Gastroesophageal sphincter (tissue), 3 donors: ENCODE data around the gene ROR1.

Experiments used
- CTCF ChIP-seq, 4 experiments: fragments of 200-600 bp in 2 of 4; fragments of 450-650 bp in 2 of 4; sonication (generic) in 1 of 4; IDR thresholded peaks; one replicate each; pipeline ENCODE4 v1.5.1; 2017 to 2019; ENCODE audit warnings: antibody characterized with exemption in 4 of 4, mild to moderate bottlenecking in 2 of 4, moderate library complexity in 2 of 4
- EP300 ChIP-seq: sonication (generic); formaldehyde crosslinking; IDR thresholded peaks from one replicate; pipeline ENCODE4 v1.6.1; 2017; ENCODE audit warnings: antibody characterized with exemption, mild to moderate bottlenecking
- POLR2A ChIP-seq, 2 donors: fragments of 450-650 bp; IDR thresholded peaks; one replicate each; pipeline ENCODE4 v1.6.1; 2017; ENCODE audit warnings: antibody characterized with exemption in 2 of 2, mild to moderate bottlenecking in 2 of 2, moderate library complexity in 1 of 2
- POLR2AphosphoS5 ChIP-seq: sonication (generic); formaldehyde crosslinking; IDR thresholded peaks from one replicate; pipeline ENCODE4 v1.6.1; 2017; ENCODE audit warnings: antibody characterized with exemption

GRCh38 chr1:63856924-63857323 lies 83.1 kb downstream of the ROR1 start:
- TF ChIP-seq CTCF (IDR thresholded peaks at IDR 0.05) (no peak), POLR2A (IDR thresholded peaks at IDR 0.05) (no peak), EP300 (no peak), POLR2AphosphoS5 (no peak)
